Omental fat pad (tissue), 4 donors: Measurements from ENCODE around the gene AKAP13. TPM values are rescaled to one million over a fixed set of nuclear protein-coding genes. Genes with fewer than 3 reads are reported as not detected.
A peak's percentile ranks its signal among the peaks of the same experiment; 100 is the strongest.

Experiments
- ATAC-seq: fragments of 150-250 bp; one replicate; pipeline ENCODE4 v1.9.1; 2016; ENCODE audit warnings: mild to moderate bottlenecking, moderate library complexity; ENCODE audit not compliant: low FRiP score
- DNase-seq: peaks from one replicate; pipeline ENCODE4 v3.0.0-alpha.2; 2019; ENCODE audit warnings: low spot score
- total RNA-seq, 4 donors: library from RNA; depleted of rRNA; stranded (reverse); fragments of >200 nt; gene quantifications; one replicate each; pipeline ENCODE4 v1.1.0, GENCODE V29; 2016
- TF ChIP-seq, protein P1 (sequence below), 3 donors: fragments of 450-650 bp; IDR thresholded peaks; one replicate each; pipeline ENCODE4 v1.5.1; 2016 to 2017; ENCODE audit warnings: antibody characterized with exemption in 3 of 3, mild to moderate bottlenecking in 3 of 3, moderate library complexity in 2 of 3

The AKAP13 gene
- total RNA-seq, 4 donors from 2014 or later = 162 to 301 (median 216) TPM

DNA sequence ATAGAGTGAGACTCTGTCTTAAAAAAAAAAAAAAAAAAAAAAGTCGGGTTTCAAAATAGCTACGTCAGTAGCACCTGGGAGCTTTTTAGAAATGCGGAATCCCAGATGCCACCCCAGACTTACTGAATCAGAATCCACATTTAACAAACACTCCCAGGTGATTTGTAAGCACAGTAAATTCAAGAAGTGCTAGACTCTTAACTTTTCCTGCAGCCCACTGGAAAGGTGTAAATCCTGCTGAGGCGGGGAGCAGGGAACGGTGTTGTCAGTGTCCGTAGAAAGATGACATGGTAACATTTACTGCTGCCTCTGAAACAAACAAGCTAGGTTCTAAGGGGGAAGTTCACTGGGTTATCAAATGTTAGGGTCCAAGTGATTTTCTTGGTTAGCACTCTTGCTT is 2.4 kb upstream of the AKAP13 start:
- no peak for ATAC-seq
- DNase-seq = no peak
- TF ChIP-seq, protein P1, sequence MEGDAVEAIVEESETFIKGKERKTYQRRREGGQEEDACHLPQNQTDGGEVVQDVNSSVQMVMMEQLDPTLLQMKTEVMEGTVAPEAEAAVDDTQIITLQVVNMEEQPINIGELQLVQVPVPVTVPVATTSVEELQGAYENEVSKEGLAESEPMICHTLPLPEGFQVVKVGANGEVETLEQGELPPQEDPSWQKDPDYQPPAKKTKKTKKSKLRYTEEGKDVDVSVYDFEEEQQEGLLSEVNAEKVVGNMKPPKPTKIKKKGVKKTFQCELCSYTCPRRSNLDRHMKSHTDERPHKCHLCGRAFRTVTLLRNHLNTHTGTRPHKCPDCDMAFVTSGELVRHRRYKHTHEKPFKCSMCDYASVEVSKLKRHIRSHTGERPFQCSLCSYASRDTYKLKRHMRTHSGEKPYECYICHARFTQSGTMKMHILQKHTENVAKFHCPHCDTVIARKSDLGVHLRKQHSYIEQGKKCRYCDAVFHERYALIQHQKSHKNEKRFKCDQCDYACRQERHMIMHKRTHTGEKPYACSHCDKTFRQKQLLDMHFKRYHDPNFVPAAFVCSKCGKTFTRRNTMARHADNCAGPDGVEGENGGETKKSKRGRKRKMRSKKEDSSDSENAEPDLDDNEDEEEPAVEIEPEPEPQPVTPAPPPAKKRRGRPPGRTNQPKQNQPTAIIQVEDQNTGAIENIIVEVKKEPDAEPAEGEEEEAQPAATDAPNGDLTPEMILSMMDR (IDR thresholded peaks at IDR 0.05) = no peak

DNA sequence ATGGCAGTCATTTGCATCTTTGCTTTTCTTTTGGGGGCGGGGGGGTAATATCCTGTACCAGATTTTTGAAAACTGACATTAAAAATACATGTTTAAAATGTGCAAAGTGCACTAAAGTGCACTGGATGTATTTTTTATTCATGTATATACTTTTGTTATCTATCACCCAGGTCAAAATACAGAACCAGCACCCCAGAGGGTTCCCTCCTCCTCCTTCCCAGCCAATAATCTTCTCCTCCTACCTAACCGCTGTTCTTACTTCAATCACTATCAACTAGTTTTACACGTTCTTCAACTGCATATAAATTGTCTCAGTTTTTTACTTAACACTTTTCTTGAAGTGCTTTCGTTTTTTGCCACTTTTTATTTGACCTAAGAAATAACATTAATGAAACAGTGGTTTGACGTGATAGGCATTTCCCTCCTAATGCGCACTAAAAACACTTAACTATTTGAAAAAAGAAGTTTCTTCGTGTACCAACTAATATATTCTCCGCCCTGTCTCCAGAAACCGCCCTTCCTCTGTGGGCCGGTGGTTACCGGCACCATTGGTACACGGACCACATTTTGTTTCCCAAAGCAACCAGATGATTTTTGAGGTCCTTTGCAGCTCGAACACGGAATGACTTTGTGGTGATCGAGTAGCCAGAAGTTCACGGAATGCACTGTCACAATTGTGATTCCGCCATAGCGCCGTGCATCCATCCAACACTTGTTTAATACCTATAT is 836 bp upstream of the AKAP13 start:
- ATAC-seq (no peak), DNase-seq (no peak)
- TF ChIP-seq, protein P1 (IDR thresholded peaks at IDR 0.05) = no peak

DNA sequence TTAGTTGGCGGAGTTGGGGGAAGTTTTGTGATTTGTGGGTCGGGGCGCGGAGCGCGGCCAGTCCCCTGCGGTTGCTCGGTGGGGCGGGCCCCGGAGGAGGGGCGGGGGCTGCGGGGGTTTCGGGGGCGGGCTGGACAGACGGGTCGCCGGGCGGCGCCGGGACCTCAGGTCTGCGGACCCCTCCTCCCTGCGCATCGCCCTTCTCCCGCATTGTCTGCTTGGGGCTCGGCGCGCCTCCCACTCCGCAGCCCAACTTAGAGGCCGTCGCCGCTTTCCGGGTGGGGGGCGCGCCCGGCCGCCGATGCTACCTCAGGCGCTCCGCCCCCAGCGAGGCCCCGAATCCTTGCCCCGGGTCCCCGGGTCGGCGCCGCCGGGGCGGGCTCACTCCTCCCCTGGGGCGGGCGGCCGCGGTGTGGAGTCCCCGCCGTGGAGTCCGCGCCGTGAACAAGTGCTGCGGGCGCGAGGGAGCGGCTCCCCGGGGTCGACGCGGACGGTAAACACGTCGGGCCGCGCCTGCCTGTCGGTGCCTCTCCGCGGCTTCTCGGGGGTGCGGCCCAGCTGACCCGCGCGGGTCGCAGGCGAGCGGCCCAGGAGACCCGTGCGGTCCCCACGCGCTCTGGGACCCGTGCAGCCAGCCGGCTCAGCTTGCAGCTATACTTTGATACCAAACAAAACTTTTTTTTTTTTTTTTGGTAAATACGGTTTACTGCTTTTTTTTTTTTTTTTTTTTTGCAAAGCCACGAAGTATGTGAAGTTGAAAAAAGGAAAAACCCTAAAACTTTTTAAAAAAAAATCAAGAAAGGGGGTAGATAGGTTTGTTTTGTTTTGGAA is 624 bp downstream of the AKAP13 start:
- TF ChIP-seq, protein P1 (IDR thresholded peaks at IDR 0.05) = no peak
- DNase-seq (no peak), ATAC-seq (peak; percentile 80)

DNA sequence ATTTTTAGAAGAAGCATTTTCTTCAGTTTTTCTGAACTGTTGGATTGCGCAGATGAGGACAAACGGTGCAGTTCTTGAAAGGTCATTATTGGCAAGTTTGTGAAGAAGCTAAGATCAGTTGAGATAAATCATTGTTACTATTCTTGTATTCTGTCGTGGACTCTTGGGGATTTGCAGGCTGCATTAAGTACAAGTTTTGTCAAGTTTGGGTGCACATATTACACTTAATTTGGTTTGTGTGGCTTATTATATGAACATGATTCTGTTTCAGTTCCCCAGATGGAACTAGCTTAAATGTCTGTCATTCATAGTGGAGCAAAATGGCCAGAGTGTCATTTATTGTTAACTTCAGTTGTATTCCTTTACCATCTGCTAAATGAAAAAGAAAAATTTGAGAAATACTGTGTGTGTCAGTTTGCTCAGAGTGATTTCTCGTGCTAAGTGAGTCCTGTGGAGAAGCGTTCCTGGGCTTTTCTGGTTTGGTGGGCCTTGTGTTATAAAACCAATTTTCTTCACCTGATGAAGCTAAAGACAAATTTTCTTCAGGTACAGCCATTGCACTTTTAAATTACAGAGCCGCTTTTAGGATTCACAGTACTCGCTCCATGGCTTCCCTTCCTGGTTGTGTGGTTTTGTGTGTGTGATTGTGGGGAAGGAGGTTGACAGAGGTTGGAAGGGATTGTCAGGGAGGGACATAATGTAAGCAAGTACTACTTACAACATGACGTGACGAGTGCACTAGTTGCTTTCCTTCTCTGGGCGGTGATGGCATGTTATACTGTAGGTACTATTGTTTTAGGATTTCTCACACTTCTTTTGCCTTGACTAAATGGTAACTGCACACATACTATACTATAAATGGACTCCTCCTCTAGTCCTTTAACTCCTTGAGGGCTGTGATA is 1.7 kb downstream of the AKAP13 start:
- DNase-seq (no peak), ATAC-seq (no peak)
- TF ChIP-seq, protein P1 (IDR thresholded peaks at IDR 0.05) = no peak

DNA sequence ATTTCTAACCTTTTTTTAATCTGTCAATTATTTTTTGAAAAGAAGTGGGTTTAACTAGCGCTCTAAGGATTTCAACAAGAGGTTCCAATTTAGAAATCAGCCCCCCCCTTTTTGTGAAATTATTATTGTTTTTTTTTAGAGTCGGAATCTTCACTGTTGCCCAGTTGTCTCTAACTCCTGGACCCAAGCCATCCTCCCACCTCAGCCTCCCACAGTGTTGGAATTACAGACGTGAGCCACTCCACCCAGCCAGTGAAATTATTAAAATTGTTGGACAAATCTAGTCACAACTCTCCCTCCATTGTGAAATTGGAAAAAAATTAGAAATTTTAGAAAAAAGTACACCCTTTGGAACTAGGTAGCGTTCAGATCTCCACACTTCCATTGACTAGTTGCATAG is 2.5 kb downstream of the AKAP13 start:
- ATAC-seq (no peak), DNase-seq (no peak)
- TF ChIP-seq, protein P1 (IDR thresholded peaks at IDR 0.05) = no peak

DNA sequence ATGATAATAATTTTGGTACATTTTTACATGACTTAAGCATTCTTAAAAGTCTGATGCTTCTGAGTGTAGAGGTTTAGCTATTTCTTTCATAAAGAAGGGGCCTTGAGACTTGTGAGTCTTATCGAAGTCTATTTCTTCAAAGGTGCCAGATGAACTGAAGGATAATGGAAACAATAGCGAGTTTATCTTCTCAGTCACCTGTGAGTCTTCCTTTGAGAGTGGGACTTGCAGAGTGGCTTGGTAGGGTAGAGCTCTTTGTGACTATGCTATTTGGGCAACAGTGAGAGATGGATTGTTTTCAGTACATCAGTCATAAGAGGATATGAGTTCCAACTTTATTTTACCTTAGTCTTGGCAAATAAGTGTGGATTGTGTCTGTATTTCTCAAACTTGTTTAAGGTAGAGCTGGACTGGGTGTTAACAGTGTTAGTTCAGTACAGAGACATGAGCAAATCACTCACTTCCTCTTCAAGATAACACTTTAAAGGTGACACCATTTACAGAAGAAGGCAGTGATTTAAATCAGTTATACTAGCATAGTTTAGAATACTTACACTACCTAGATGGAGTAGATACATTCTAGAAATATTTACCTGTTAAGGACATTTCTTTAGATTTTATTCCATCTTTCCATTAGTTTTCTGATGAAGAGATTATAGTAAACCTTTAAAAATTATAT is 3.2 kb downstream of the AKAP13 start:
- TF ChIP-seq, protein P1 (IDR thresholded peaks at IDR 0.05) = no peak
- ATAC-seq = no peak
- DNase-seq = no peak
